GM21381 (cell line): ENCODE measurements around the gene ANKRD2.
A peak's percentile ranks its signal among the peaks of the same experiment; 100 is the strongest.
"Not testable (repeated sequence)": the region's sequence is repeated elsewhere in the genome, so short reads cannot be mapped to it uniquely, and the experiment has no call there.

ENCODE experiments used
- ATAC-seq: cut with Tn5 transposase; IDR thresholded peaks from one replicate; pipeline ENCODE4 v1.9.1; 2021; ENCODE audit warnings: mild to moderate bottlenecking, moderate library complexity; ENCODE audit not compliant: unreplicated experiment

ANKRD2 gene

GRCh38 chr10:97546456-97547270 lies 25.9 kb upstream of the ANKRD2 start:
- ATAC-seq, result no peak

- no peak for ATAC-seq
Observed at GRCh38 chr10:97547271-97547600, 25.3 kb upstream of the ANKRD2 start.

- no peak for ATAC-seq
Observed at GRCh38 chr10:97547962-97548361, 24.6 kb upstream of the ANKRD2 start.

DNA sequence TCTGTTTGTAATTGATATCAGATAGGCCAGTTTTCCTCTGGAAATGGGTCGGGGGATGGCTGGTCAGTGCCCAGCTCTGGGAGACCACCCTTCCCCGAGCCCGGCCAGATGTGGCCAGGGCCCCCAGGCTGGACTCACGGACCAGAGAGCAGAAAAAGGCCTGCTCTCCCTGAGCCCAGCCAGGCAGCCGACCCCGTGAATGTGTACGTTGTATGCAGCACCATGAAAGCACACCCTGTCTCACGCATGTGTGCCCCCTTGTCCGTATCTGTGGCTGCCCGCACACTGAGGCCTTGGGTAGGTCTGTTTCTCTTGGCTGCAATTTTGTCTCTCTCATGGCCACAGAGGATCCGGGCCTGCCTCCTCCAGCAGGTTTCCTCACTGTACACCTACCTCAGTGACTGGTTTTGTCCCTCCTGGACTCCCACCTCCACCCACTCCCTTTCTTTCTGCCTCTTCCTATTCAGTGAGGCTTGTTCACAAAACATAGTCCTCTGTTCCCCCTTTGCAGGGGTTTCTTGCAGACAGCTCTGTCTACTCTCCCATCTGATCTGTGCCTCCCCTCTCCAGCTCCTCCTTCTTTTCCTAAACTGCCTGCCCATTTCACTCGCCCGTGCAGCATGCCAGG lies 23.6 kb upstream of the ANKRD2 start:
- ATAC-seq, result no peak

DNA sequence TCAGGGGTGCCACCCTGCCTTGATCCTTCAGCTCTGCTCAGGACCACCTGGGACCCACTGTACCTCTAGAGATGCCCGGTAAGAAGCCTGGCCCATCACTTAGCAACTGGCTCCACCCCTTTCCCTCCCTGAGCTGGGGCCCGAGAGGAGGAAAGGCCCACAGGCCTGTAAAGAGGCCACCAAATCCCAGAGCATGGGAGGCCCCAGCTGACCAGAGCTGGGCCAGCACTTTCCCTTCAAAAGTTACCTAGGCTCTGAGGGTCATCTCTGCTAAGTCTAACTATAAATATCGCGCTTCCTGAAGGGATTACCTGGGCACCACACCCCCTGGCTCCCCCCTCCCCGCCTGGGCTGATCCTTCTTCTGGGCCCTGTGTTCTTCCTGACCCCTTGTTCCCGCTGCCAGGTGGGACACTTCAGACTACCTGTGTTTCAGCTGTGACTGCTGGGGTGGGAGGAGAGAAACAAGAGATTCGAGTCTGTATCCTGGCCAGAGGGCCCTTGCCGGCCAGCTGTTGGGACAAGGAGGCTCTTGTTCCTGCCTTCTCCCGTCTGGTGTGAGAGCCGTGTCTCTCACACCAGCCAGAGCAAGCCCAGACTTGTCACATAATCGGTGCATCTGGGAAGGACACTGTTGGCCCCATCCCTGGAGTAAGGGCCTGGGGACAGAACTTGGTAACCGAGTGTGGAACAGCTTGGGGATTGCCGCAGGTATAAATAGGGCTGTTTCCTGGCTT lies 22.8 kb upstream of the ANKRD2 start:
- no peak for ATAC-seq

DNA sequence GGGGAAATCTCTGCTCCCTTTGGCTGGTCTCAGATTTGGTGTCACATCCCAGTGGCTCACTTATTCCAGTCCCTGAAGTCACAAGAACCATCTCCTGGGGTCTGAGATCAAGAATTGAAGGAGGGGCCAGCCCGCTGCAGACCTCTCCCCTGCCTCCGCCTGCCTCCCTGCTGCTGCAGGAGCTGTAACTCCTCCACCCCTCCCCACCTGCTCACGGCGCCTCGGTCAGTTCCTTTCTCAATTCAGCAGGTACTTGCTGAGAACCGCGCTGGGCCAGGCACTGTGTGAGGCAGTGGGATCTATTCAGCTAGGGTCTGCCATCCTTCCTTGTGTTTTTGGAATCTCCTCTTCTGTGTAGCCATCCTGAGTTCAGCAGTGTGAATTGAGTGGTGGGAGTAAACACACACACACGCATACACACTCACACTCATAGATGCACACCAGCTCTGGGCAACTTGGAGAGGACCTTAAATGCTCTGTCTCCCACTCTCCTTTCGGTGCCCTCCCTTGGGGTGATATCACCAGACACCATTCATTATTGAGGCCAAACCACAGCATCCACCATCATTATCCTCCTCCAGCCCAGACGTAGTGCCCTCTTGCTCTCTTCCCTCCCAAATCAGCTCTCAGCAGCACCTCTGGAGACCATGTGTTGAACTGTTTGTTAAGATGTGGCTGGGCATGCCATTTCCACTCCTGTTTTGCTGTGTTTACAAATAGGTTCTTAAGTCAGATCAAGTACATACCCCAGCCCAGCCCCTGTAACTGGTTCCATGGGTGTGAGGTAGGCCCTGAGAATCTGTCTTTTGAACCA lies 22.0 kb upstream of the ANKRD2 start:
- ATAC-seq, result no peak

DNA sequence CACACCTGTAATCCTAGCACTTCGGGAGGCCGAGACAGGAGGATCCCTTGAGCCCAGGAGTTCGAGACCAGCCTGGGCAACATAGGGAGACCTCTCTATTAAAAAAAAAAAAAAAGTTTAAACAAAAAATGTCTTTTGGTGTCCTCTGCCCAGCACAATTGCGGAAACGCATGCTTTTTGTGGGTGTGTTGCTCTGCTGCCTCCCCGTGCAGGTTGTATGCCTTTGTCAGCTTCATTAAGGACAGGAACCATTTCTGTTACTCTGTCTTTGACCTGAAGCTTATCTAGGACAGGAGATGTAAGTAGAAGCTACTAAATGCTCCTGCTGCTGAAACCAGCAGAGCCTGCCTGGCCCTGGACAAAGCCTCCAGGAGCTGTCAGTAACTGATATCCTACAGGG lies 21.3 kb upstream of the ANKRD2 start:
- no peak for ATAC-seq

DNA sequence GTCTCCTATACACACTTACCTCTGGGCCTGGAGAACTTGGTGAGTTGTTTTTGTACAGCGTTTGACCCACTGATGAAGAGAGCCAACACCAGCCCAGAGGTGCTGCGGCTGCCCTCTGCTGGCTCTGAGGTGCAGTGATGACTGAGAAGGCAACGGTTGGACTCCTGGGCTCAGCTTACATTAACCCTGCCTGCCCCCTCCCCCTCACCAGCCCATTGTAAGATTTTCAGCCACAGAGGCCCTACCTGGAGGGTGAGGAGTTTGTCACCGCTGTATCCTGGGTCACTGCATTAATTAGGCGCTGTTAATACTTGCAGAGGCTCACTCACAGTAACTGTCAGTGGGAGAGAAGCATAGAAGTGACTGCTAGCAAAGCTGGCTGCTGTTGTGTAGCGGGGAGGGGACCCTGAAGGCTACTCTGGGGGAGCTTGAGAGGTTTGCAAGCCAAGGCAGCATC lies 19.0 kb upstream of the ANKRD2 start:
- peak; percentile 73 for ATAC-seq

GRCh38 chr10:97554336-97554735 lies 18.2 kb upstream of the ANKRD2 start:
- not testable (repeated sequence) for ATAC-seq

GRCh38 chr10:97555541-97555940 lies 17.0 kb upstream of the ANKRD2 start:
- not testable (repeated sequence) for ATAC-seq

GRCh38 chr10:97560731-97561381 lies 11.7 kb upstream of the ANKRD2 start:
- ATAC-seq, result not testable (repeated sequence)

GRCh38 chr10:97561386-97562077 lies 11.0 kb upstream of the ANKRD2 start:
- ATAC-seq, result not testable (repeated sequence)

- not testable (repeated sequence) for ATAC-seq
Observed at GRCh38 chr10:97562329-97562728, 10.2 kb upstream of the ANKRD2 start.

DNA sequence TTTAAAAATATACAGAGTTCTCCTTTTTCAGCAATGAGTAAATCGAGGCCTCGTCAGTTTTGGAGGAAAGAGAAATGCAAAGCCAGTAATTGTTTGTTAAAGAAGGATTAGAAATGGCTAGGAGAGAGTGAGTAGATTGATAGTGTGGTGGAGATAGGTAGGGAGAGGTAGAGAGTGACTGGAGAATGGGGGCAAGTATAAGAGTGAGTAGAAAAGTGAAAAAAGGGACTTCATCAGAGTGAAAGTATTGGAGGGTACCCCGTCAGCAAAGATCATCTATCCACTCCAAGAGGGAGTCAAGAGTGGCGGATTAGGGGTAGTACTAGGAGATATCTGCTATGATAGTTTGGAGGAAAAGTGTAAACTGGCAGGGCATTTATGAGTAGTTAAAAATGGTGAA lies 9.2 kb upstream of the ANKRD2 start:
- ATAC-seq, result no peak

- no peak for ATAC-seq
Observed at GRCh38 chr10:97564776-97565175, 7.8 kb upstream of the ANKRD2 start.

- ATAC-seq, result no peak
Observed at GRCh38 chr10:97566336-97566996, 6.1 kb upstream of the ANKRD2 start.

DNA sequence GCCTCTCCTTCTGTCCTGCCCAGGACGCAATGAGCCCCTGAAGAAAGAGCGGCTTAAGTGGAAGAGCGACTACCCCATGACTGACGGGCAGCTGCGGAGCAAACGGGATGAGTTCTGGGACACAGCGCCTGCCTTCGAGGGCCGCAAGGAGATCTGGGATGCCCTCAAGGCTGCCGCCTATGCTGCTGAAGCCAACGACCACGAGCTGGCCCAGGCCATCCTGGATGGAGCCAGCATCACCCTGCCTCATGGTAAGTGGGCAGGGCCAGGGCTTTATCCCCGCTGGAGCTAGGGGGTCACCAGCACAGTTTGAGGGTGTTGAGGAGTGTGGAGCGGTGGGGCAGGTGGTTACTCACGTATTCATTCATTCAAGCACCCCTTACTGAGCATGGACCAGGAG lies 4.7 kb upstream of the ANKRD2 start:
- ATAC-seq, result no peak

GRCh38 chr10:97570146-97570788 lies 2.3 kb upstream of the ANKRD2 start:
- ATAC-seq, result no peak
